B cell (primary cell): ENCODE measurements around the gene RRAD. TPM values are rescaled to one million over a fixed set of nuclear protein-coding genes. Genes with fewer than 3 reads are reported as not detected.

Source experiments
- ATAC-seq: fragments of 200-7000 bp; cut with Tn5 transposase; one replicate; pipeline ENCODE4 v1.10.0; 2021; ENCODE audit warnings: low read depth, mild to moderate bottlenecking, moderate number of reproducible peaks, moderate library complexity
- CTCF ChIA-PET: fragments of 350-600 bp; sonication (Branson Sonifier 250); formaldehyde crosslinking; loops from one replicate; lab custom pipeline; 2021; ENCODE audit warnings: antibody characterized with exemption, inconsistent platforms; lab: Charles Lee
- POLR2A ChIA-PET: fragments of 350-600 bp; sonication (Branson Sonifier 250); formaldehyde crosslinking; loops from one replicate; lab custom pipeline; 2021; ENCODE audit warnings: antibody characterized with exemption; lab: Charles Lee
- DNase-seq: peaks from one replicate; pipeline ENCODE4 v3.0.0; 2013
- H2AFZ ChIP-seq: 2 replicates; pipeline ENCODE4 v1.6.1; 2012; ENCODE audit warnings: mild to moderate bottlenecking, low read depth, low read length; ENCODE audit not compliant: insufficient read depth, poor library complexity, severe bottlenecking
- H3K27ac ChIP-seq, 2 donors: 1 replicate in 1 of 2; 2 replicates in 1 of 2; pipeline ENCODE4 v1.5.1; 2012 to 2013; ENCODE audit warnings: low read length in 2 of 2, mild to moderate bottlenecking in 2 of 2, moderate library complexity in 1 of 2
- H3K27me3 ChIP-seq, 4 experiments: fragments of 200-600 bp in 1 of 4; sonication (generic) in 1 of 4; replicated peaks in 1 of 4; 1 replicate in 2 of 4; 2 replicates in 2 of 4; pipeline versions ENCODE4 v1.6.1 to v1.7.0; 2013 to 2016; ENCODE audit warnings: low read length in 3 of 4, mild to moderate bottlenecking in 2 of 4, mixed read lengths in 1 of 4, moderate library complexity in 1 of 4; ENCODE audit not compliant: insufficient read depth in 4 of 4, control insufficient read depth in 3 of 4; ENCODE audit errors: control extremely low read depth in 1 of 4
- H3K36me3 ChIP-seq, 2 experiments: replicated peaks in 1 of 2; 1 replicate in 1 of 2; 2 replicates in 1 of 2; pipeline versions ENCODE4 v1.6.1 to v1.7.1; 2013; ENCODE audit warnings: low read length in 1 of 2; ENCODE audit not compliant: insufficient read depth in 2 of 2, control insufficient read depth in 1 of 2; ENCODE audit errors: control extremely low read depth in 1 of 2, extremely low read depth in 1 of 2
- H3K4me1 ChIP-seq, 2 donors: fragments of 200-600 bp in 1 of 2; sonication (generic) in 1 of 2; 1 replicate in 1 of 2; 2 replicates in 1 of 2; pipeline versions ENCODE4 v1.5.1 to v1.6.1; 2013 to 2017; ENCODE audit warnings: low read length in 2 of 2; ENCODE audit not compliant: control insufficient read depth in 2 of 2, insufficient read depth in 2 of 2
- H3K4me2 ChIP-seq: replicated peaks from 2 replicates; pipeline ENCODE3; 2012; ENCODE audit warnings: mild to moderate bottlenecking, low read depth, low read length; ENCODE audit not compliant: poor library complexity, severe bottlenecking
- H3K4me3 ChIP-seq, 5 experiments: fragments of 200-600 bp in 1 of 5; sonication (generic) in 1 of 5; 1 replicate in 3 of 5; 2 replicates in 2 of 5; pipeline versions ENCODE4 v1.5.1 to v1.7.0; 2011 to 2016; ENCODE audit warnings: low read length in 4 of 5, mild to moderate bottlenecking in 4 of 5, low read depth in 2 of 5, control low read depth in 1 of 5, moderate library complexity in 1 of 5; ENCODE audit not compliant: insufficient read depth in 1 of 5; ENCODE audit errors: control extremely low read depth in 1 of 5, extremely low read depth in 1 of 5
- H3K79me2 ChIP-seq: fragments of 200-600 bp; sonication (generic); one replicate; pipeline ENCODE4 v1.6.0; 2016; ENCODE audit warnings: low read length; ENCODE audit not compliant: control insufficient read depth, insufficient read depth
- H3K9ac ChIP-seq: fragments of 200-600 bp; sonication (generic); 2 replicates; pipeline ENCODE4 v1.6.1; 2017; ENCODE audit warnings: mild to moderate bottlenecking, low read length, moderate library complexity
- H3K9me3 ChIP-seq, 3 donors: one replicate each; pipeline versions ENCODE4 v1.6.1 to v1.7.1; 2013; ENCODE audit warnings: low read length in 2 of 3; ENCODE audit not compliant: control insufficient read depth in 2 of 3, insufficient read depth in 1 of 3; ENCODE audit errors: control extremely low read depth in 1 of 3
- H4K20me1 ChIP-seq: 2 replicates; pipeline ENCODE4 v1.6.0; 2012; ENCODE audit warnings: mild to moderate bottlenecking, low read length; ENCODE audit not compliant: insufficient read depth, control insufficient read depth, poor library complexity, severe bottlenecking
- H3K27ac Mint-ChIP-seq: one replicate; pipeline ENCODE4 v1.8.0; 2021; ENCODE audit warnings: mixed read lengths
- H3K27me3 Mint-ChIP-seq: one replicate; pipeline ENCODE4 v1.8.0; 2021; ENCODE audit warnings: mixed read lengths
- H3K4me1 Mint-ChIP-seq: one replicate; pipeline ENCODE4 v1.8.0; 2021; ENCODE audit warnings: mixed read lengths
- H3K4me3 Mint-ChIP-seq: one replicate; pipeline ENCODE4 v1.8.0; 2021; ENCODE audit warnings: mixed read lengths
- H3K9me3 Mint-ChIP-seq: one replicate; pipeline ENCODE4 v1.8.0; 2022; ENCODE audit warnings: mixed read lengths; ENCODE audit not compliant: insufficient read depth
- EZH2 ChIP-seq: IDR thresholded peaks from 2 replicates; pipeline ENCODE4 v1.6.1; 2012; ENCODE audit warnings: borderline replicate concordance, low read depth, mild to moderate bottlenecking, moderate library complexity, low read length; ENCODE audit not compliant: insufficient read depth, poor library complexity, severe bottlenecking
- WGBS: methylation state at CpG from one replicate; pipeline ENCODE4 v1.1.5; 2013; ENCODE audit warnings: missing lambda C conversion rate; ENCODE audit not compliant: insufficient coverage; 5-methylcytosine and 5-hydroxymethylcytosine counted together
- intact Hi-C: fragments of 100-400 bp; cut with micrococcal nuclease; formaldehyde crosslinking; loops from one replicate; pipeline ENCODE4 v1.10.0; 2022
- polyA plus RNA-seq: library from polyadenylated mRNA; depleted of rRNA; stranded (reverse); fragments of >200 nt; gene quantifications from 2 replicates; pipeline ENCODE4 v1.2.3, GENCODE V29; 2012
- total RNA-seq, 2 donors: library from RNA; stranded (reverse); fragments of 120-200 nt in 1 of 2; gene quantifications; 1 replicate in 1 of 2; 2 replicates in 1 of 2; pipeline versions ENCODE4 v1.2.3 to v1.2.4, GENCODE V29; 2013 to 2022
- TF ChIP-seq, protein P1 (sequence below): fragments of 200-600 bp; IDR thresholded peaks from one replicate; pipeline ENCODE4 v1.8.0; 2022; ENCODE audit warnings: antibody characterized with exemption, mild to moderate bottlenecking

The RRAD gene
- total and polyA plus RNA-seq, 2 donors (not counting 1 experiment from before 2014, with no cell fraction given): 0.64 to 1.9 TPM

DNA sequence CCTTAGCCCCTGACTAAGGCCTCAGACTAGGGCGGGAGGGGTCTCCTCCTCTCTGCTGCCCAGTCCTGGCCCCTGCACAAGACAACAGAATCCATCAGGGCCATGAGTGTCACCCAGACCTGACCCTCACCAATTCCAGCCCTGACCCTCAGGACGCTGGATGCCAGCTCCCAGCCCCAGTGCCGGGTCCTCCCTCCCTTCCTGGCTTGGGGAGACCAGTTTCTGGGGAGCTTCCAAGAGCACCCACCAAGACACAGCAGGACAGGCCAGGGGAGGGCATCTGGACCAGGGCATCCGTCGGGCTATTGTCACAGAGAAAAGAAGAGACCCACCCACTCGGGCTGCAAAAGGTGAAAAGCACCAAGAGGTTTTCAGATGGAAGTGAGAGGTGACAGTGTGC is 48.4 kb upstream of the RRAD start:
- Histone ChIP-seq H3K27me3 (peaks cover 0 to 13% (median 0%) of the 10 kb centered on the region in 4 experiments), H3K4me3 (no peak overlapping the region), H3K36me3 (no peaks in the 10 kb centered on the region), H4K20me1 (no peaks in the 10 kb centered on the region), H2AFZ (no peak overlapping the region), H3K4me2 (no peak overlapping the region), H3K27ac (no peak overlapping the region), H3K79me2 (no peaks in the 10 kb centered on the region), H3K4me1 (peaks cover 0 to 3% of the 10 kb centered on the region in 2 donors), H3K9me3 (no peaks in the 10 kb centered on the region), H3K9ac (no peak overlapping the region)
- no peaks in the 10 kb centered on the region for H3K9me3 Mint-ChIP-seq
- WGBS: 90% methylated on average over 4 of the region's 6 CpGs
- H3K27me3 Mint-ChIP-seq: peaks cover 16% of the 10 kb centered on the region
- ChIA-PET POLR2A (no interaction called here), CTCF (interaction anchor here (0.6 to 1.1 kb wide), 2 partner anchors 10 to 45 kb away, joined by 3 to 4 read pairs; no protein-coding TSS in a partner anchor)
- H3K27ac Mint-ChIP-seq: no peak overlapping the region
- ATAC-seq (no peak), DNase-seq (no peak)
- intact Hi-C loops: no loop called here
- H3K4me3 Mint-ChIP-seq: no peak overlapping the region
- TF ChIP-seq, protein P1, sequence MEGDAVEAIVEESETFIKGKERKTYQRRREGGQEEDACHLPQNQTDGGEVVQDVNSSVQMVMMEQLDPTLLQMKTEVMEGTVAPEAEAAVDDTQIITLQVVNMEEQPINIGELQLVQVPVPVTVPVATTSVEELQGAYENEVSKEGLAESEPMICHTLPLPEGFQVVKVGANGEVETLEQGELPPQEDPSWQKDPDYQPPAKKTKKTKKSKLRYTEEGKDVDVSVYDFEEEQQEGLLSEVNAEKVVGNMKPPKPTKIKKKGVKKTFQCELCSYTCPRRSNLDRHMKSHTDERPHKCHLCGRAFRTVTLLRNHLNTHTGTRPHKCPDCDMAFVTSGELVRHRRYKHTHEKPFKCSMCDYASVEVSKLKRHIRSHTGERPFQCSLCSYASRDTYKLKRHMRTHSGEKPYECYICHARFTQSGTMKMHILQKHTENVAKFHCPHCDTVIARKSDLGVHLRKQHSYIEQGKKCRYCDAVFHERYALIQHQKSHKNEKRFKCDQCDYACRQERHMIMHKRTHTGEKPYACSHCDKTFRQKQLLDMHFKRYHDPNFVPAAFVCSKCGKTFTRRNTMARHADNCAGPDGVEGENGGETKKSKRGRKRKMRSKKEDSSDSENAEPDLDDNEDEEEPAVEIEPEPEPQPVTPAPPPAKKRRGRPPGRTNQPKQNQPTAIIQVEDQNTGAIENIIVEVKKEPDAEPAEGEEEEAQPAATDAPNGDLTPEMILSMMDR: no peak
- no peak for TF ChIP-seq EZH2
- H3K4me1 Mint-ChIP-seq: peaks cover 1% of the 10 kb centered on the region

- Mint-ChIP-seq H3K9me3 (no peaks in the 10 kb centered on the region), H3K27me3 (peaks cover 16% of the 10 kb centered on the region), H3K4me3 (no peak overlapping the region), H3K27ac (no peak overlapping the region), H3K4me1 (peaks cover 1% of the 10 kb centered on the region)
- H2AFZ ChIP-seq: no peak overlapping the region
- H3K36me3 ChIP-seq: no peaks in the 10 kb centered on the region
- H3K27ac ChIP-seq: no peak overlapping the region
- H3K4me3 ChIP-seq: no peak overlapping the region
- H3K79me2 ChIP-seq: no peaks in the 10 kb centered on the region
- no peak overlapping the region for H3K9ac ChIP-seq
- H3K4me1 ChIP-seq: peaks cover 0 to 3% of the 10 kb centered on the region in 2 donors
- no peaks in the 10 kb centered on the region for H4K20me1 ChIP-seq
- H3K9me3 ChIP-seq: no peaks in the 10 kb centered on the region
- peaks cover 0 to 13% (median 0%) of the 10 kb centered on the region in 4 experiments for H3K27me3 ChIP-seq
- ChIA-PET CTCF (interaction anchor here (1.3 kb wide), 1 partner anchor 182 kb away, joined by 5 read pairs; no protein-coding TSS in a partner anchor), POLR2A (no interaction called here)
- 95% methylated on average over 9 of the region's 9 CpGs for WGBS
- no peak overlapping the region for H3K4me2 ChIP-seq
- intact Hi-C loops: no loop called here
- TF ChIP-seq, protein P1: no peak
- TF ChIP-seq EZH2: no peak
- no peak for DNase-seq
- ATAC-seq: no peak
Observed at GRCh38 chr16:66972983-66973382, 47.6 kb upstream of the RRAD start.
